ENCODE measurements around the gene MED12L.

GRCh38 chr3:151178208-151178845 lies 92.9 kb downstream of the MED12L start:
- TF ChIP-seq RARB (CRISPR knock-in tag; IDR thresholded peaks at IDR 0.05) (no peak), CREB5 (CRISPR knock-in tag; IDR thresholded peaks at IDR 0.05; ENCODE audit: low read depth) (no peak)
